RPMI7951 (cell line): ENCODE measurements around the gene RFC3. TPM values are rescaled to one million over a fixed set of nuclear protein-coding genes. Genes with fewer than 3 reads are reported as not detected.
"Not testable (repeated sequence)": the region's sequence is repeated elsewhere in the genome, so short reads cannot be mapped to it uniquely, and the experiment has no call there.

Experiments used
- DNase-seq: peaks from one replicate; pipeline ENCODE4 v3.0.0-alpha.2; 2012; ENCODE audit warnings: low read depth
- total RNA-seq: library from RNA; depleted of rRNA; stranded (reverse); fragments of >200 nt; shearing (Covaris generic); gene quantifications from 2 replicates; pipeline ENCODE4 v1.2.3, GENCODE V29; 2014

The RFC3 gene
- total RNA-seq, 1 experiment from 2014 or later: 56.7 TPM

DNA sequence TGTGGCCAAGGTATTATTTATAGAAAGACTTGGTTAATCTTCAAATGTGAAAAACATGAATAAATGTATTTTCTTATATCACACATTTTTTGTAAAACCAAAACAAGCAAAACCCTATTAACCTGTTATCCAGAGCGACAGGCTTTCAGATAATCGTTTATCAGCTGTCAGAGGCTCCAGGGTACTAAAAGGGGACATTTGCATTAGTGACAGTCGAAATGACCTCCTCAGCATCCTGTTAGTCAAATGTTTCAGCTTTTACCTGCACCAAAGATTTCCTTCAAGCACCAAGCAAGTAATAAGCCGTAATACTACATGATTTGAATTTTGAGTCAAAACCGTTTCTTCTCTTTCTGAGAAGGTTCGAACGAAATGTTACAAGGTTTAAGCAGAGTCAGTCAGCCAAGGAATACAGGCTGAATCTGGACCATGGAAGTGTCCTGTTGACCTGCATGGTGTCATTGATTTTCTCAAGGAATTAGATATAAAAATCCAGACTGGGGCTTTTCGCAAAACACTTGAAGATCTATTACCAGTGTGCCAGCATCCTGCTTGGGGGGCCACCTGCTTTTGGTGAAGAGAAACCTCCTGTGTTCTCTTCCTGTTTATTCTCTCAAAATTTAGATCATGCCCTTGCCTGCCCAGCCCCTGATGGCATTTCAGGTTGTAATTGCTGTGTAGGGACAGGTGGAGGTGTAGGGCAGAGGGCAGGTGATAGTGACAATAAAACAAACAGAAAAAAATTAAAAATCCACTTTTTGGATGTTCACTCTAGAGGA lies 11.3 kb upstream of the RFC3 start:
- DNase-seq: no peak

DNA sequence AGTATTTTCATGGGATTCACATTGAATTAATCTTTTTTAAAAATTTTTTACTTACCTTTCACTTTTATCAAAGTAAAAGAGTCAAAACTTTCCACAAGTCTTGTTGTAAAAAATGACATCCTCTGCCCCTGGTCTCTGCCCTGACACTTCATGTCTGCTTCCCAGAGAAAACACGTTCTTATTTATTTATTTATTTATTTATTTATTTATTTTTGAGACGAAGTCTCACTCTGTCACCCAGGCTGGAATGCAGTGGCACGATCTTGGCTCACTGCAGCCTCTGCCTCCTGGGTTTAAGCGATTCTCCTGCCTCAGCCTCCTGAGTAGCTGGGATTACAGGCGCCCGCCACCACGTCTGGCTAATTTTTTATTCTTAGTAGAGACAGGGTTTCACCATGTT lies 5.1 kb upstream of the RFC3 start:
- DNase-seq: not testable (repeated sequence)

DNA sequence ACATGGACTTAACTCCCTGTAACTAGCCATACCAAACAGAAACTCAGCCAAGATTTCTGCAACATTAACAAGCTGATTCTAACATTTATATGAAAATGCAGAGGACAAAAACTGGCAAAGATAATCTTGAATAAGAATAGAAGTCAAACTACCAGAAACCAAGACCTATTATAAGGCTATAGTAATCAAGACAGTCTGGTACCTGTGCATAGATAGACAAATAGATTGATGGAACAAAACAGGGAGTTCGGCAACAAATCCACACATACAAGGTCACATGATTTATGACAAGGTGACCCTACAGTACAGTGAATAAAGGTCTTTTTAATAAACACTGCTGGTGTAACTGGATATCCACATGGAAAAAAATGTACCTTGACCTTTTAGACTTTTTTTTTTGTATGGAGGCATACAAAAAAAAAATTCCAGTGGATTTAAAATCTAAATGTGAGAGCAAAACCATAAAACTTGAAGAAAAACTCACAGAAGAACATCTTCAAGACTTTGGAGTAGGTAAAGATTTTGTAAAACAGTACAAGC lies 2.9 kb upstream of the RFC3 start:
- no peak for DNase-seq

DNA sequence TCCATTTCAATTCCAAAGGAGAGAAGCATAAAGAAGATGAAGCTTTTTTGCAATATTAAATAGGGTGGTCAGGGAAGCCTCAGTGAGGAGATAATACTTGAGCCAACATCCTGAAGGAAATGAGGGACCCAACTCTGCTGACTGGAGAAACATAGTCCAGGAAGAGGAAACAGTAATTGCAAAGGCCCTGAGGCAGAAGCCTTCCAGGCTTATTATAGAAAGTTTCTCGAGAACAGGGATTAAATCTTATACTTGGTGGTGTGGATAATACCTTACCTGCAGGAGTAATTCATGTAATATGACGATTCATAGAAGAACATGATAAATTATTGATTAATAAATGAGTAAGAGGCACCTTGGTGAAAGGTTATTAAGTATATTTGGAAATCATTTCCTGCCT lies 1.0 kb upstream of the RFC3 start:
- no peak for DNase-seq

DNA sequence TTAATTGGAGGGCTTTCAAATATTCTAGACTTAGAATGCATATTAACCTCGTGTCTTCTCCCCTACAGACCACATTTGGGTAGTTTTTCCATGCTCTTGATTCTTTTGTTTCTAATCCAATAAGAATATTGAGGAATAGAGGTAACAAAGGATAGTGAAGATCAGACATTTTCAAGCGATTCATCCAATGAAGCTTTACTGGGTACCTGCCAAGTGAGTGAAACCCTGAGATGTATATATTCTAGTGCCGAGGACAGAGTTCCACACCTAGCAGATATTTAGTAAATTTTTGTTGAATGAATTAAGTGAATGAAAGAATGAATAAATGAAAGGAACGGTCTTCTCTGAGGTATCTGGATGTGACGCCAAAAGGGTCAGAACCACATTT lies 442 bp upstream of the RFC3 start:
- DNase-seq: no peak

DNA sequence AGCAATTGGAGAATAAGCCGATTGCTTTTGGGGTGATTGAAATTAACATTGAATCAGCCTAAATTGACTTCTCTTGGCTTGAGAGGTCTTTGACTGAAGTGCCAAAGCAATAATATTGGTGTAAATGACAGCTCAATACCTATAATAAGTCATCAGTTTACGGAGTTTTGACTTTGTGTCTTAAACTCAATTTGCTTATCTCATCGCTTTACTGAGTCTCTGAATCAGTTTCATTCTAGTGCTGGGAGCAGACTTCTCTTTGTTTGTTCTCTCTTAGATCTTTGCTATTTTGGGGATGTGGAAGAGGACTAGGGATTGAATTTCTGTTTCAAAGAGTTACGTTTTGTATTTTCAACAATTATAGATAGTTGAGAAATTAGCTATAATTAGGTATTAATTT lies 7.1 kb downstream of the RFC3 start:
- no peak for DNase-seq

DNA sequence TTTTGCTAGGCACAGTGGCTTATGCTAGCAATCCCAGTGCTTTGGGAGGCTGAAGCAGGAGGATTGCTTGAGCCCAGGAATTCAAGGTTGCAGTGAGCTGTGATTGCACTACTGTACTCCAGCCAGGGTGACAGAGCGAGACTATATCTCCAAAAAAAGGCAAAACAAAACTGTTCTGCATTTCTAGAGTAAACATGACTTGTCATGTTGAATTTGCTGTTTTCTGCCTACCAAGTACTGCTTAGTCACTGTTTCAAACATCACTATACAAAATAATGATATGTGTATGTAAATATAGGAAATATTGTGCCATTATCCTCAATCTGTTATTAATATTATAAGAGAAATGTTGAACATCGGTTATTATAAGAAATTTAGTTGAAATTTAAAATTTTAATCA lies 9.2 kb downstream of the RFC3 start:
- DNase-seq: no peak

DNA sequence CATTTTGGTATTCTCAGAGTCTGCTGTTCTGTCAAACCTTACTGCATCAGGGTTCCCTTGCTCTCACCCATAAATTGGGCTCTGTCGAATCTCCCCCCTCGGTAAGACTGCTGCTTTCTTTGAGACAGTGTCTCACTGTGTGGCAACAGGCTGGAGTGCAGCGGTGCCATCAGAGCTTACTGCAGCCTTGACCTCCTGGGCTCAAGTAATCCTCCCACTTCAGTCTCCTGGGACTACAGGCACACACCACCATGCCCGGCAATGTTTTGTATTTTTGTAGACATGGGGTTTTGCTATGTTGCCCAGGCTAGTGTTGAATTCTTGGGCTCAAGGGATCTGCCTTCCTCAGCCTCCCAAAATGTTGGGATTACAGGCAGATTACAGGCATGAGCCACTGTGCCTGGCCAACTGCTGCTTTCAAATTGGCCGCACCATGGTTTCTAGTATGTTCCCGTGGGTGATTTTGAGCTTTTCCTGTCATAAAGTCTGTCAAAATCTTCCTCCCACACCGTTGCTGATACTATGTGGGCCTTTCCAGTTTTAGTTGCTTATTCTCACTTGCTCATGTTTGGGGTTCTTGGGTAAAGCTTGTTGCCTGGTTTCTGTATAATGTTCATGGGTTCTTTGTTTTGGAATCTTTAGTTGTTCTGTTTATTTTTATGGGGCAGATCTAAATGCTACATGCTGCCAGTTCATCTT lies 10.6 kb downstream of the RFC3 start:
- DNase-seq: no peak

DNA sequence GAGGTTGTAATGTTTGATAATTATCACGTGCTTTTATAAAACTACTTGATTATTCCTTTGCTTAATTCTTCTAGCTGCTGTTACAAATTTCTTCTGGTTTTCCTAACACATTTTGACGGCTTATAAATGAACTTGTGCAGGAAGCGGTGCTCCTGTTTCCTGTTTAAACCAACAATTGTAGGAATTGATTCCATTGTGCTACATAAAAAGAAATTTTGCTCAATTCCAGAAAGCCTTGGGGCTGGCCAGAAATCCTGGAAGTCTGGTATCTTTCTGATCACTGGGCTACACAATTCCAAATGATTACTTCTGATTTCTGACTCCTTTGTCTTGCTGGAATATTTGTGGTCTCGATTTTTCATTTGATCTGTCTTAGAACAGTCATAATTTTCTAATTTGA lies 14.9 kb downstream of the RFC3 start:
- DNase-seq: no peak

DNA sequence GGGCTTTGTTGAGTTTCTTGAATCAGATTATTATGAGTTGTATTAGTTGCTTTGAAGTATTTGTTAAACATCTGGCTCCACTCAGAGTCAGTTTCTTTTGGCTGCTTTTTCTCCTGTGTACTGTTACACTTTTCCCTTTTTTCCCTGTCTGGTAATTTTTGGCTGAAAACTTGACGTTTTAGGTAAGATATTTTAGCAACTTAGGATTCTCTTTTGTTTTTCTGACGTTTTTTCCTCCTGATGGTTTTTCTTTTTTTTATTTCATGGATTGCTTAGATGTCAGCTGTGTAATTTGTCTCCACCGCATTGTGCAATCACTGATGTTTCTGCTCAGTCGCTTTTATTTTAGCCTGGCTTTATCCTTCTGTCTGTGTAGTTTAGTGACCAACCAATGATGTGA lies 20.7 kb downstream of the RFC3 start:
- DNase-seq: no peak

DNA sequence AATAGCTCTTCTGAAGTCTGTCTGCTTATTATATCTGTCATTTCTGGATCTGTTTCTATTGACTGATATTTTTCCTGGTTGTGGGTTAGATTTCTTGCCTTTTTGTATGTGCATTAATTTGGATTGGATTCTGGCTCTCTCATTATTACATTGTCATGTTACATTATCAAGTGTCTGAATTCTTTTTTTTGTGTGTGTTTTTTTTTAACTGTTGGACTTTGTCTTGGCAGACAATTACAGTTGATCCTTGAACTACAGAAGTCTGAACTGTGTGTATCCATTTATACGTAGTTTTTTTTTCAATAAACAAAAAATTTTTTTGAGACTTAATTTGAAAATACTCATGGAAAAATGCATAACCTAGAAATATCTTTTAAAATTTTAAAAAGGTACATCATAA lies 22.5 kb downstream of the RFC3 start:
- DNase-seq: no peak

DNA sequence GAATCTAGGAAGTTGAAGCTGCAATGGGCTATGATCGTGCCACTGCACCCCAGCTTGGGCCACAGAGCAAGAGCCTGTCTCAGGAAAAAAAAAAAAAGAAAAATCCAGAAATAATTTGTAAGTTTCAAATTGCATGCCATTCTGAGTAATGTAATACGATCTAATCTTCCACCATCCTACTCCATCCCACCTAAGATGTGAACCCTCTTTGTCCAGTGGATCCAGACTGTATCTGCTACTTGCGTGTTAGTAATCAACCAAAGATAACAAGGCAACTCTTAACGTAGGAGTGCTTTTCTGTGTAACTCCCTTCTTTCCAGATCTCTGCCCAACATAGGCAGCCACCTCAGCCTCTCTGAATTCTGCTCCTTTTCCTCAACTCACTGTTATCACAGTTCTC lies 24.3 kb downstream of the RFC3 start:
- DNase-seq: no peak

DNA sequence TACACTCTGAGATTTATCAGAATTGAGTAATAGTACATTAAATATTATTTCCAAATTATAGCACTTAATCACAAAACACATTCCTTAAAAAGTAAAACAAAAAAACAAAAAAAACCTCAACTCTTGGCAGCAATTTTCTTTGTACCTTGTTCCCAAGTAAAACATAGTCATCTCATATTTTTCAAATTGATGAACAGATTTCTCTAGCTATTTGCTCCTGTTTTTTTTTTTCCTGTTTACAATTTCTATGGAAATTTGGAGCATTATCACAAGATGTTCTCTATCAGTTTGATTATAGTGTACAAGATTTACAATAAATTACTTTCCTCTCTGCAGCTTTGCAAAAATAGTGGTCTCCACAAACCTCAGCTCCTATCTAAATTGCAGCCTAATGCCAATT lies 25.0 kb downstream of the RFC3 start:
- DNase-seq: no peak

DNA sequence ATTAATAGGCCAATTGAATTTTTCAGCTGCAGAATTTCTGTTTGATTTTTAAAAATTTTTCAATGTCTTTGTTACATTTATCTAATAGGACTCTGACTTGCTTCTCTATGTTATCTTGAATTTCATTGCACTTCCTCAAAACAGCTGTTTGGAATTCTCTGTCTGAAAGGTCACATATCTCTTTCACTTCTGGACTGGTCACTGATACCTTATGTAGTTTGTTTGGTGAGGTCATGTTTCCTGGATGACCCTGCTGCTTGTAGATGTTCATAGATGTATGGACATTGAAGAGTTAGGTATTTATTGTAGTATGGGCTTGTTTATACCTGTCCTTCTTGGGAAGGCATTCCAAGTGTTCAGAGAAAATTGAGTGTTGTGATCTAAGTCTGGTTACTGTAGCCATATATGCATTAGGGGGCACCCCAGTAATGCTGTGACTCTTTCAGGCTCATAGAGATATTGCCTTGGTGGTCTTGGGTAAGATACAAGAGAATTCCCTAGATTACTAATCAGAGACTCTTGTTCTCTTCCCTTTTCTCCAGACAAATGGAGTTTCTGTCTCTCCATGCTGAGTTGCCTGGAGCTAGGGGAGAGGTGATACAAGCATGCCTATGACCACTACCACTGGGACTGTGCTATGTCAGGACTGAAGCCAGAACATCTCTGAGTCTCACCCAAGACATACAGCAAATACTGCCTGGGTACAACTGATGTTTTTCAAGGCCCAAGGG lies 27.8 kb downstream of the RFC3 start:
- DNase-seq: no peak

DNA sequence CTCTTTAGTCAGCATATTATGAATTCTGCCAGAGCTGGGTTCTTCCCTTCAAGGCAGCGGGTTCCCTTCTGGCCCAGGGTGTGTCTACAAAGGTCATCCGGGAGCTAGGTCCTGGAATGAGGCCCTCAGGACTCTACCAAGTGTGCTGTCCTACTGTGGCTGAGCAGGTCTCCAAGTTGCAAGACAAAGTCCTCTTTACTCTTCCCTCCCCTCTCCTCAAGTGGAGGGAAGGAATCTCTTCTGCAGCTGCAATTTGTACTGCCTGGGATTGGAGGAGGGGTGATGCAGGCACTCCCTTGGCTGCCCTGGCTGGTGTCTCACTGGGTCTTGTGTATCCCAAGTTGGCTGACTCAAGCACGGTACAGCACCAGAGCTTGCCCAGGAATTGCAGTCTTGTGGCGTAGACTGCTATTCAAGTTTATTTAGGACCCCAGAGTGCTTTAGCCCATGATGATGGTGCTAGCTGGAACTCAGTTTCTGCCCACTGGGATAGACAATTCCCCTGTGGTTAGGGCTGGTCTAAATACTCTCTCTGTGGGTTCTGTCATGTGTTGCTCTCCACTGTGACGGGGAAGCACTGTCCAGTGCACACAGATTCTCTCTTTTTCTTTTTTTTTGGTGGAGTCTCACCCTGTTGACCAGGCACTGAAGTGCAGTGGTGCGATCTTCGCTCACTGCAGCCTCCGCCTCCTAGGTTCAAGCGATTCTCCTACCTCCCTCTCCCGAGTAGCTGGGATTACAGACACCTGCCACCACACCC lies 28.5 kb downstream of the RFC3 start:
- DNase-seq: no peak

DNA sequence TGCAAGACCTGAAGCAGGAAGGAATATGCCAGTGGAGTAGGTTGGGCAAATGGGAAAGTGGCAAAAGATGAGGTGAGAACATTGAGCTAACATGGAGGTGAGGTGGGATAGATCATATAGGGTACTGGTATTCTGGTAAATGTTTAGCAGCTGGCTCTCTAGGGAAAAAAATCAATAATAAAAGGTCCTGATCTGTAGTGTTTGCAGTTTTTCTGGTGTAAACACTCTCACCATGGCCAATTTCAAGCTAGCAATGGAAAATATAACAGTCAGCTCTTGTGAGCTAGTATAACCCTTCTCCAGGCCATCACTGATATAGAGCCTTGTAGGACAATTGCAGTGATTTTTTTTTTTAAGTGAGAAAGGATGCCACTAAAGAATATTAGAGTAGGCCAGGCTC lies 31.3 kb downstream of the RFC3 start:
- no peak for DNase-seq

DNA sequence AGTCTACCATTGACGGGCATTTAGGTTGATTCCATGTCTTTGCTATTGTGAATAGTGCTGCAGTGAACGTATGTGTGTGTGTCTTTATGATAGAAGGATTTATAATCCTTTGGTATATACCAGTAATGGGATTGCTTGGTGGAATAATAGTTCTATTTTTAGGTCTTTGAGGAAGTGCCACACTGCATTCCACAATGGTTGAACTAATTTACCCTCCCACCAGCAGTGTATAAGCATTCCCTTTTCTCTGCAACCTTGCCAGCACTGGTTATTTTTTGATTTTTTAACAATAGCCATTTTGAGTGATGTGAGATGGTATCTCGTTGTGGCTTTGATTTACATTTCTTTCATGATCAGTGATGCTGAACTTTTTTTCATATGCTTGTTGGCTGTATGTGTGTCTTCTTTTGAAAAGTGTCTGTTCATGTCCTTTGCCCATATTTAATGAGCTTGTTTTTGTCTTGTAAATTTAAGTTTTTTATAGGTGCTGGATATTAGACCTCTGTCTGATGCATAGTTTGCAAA lies 37.5 kb downstream of the RFC3 start:
- no peak for DNase-seq

DNA sequence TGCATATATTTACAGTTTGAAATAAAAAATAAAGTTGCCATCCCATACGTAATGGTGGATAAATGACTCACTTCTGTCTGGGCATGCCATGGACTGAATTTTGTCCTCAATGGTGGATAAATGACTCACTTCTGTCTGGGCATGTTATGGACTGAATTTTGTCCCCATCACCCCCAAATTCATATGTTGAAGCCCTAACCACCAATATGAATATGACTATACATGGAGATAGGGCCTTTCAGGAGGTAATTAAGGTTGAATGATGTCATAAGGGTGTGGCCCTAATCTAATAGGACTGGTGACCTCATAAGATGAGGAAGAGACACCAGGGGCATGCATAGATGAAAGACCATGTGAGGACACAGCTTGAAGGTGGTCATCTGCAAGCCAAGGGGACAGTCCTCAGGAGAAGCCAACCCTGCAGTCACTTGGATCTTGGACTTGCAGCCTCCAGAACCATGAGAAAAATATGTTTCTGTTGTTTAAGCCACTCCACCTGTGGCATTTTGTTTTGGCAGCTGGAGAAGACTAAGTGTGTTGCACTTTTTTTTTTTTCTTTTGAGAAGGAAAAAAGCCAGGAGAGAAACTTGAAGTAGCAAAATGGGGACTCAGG lies 41.8 kb downstream of the RFC3 start:
- no peak for DNase-seq

DNA sequence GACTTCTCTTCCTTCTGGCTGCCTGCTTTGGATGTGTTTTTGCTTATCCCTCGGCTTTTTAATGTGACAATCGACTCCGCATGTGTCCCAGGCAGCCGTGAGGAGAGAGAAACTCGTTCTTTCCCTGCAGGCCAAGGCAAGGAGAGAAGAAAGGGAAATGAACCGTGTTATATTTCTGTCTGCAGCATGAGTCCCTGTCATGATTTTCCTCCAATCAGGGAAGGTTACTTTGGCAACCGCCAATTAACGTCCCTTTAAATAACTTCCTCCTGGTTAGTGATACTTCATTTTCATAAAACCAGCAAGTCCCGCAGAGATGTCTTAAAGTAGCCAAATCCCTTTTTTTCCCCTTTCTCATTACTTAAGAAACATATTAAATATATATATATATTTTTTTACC lies 42.6 kb downstream of the RFC3 start:
- no peak for DNase-seq

DNA sequence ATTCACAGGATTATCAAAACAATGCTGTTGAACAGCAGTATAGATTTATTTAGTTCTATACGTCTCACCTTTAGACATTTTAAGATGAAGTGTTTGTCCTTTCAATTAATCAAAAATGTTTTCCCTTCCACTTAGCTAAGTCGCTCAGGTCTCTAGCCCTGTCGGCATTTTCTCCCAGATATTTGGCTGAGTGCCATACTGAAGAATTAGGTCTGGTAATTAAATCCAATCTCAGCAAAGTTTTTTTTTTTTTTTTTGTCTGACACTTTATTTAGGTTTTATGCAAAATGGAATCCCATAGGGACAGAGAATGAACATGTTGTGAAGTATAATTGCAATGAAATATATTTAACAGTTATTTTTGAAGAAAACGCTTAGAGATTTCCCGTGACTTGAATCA lies 44.1 kb downstream of the RFC3 start:
- DNase-seq: no peak

DNA sequence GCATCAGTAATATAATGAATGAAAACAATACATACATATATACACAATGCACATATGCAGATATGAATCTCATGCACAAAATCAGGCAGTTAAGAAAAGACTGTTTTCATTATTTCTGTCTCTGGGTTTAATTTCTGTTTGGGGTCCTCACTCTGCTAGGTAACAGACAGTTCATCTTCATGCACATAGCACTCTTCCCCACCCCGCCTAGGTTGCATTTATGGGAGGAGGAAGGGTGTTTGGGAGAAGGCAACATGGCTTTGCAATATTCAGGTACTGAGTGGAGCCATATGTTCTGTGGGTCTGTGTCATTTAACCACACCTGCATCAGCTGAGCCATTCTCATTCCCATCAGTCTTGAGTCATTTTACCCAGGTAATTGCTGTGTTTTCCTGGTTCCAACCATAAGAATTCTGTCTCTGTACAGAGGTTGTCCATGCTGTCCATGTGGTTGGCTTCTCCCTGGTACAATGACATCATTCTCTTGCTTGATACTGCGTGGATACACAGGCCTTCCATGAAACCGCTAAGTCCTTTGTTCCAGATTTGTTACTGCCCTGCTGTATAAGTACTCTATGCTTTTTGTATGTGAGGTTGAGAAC lies 45.3 kb downstream of the RFC3 start:
- no peak for DNase-seq
